AG04450 (cell line): ENCODE results near the gene UBD. TPM values are rescaled to one million over a fixed set of nuclear protein-coding genes. Genes with fewer than 3 reads are reported as not detected.

Experiments used
- CTCF ChIA-PET: fragments of 300-600, 350-600 bp; formaldehyde crosslinking; extraction: SDS; loops from one replicate; lab custom pipeline; 2022; ENCODE audit warnings: antibody characterized with exemption, inconsistent platforms; lab: Charles Lee
- POLR2A ChIA-PET: fragments of 350-600 bp; formaldehyde crosslinking; extraction: SDS; loops from one replicate; lab custom pipeline; 2021; ENCODE audit warnings: antibody characterized with exemption, inconsistent platforms; lab: Yijun Ruan, JAX
- DNase-seq: peaks from one replicate; pipeline ENCODE4 v3.0.0-alpha.2; 2011; ENCODE audit warnings: low read depth, low spot score
- H3K27ac ChIP-seq: one replicate; pipeline ENCODE4 v1.5.1; 2012; ENCODE audit warnings: low read depth, low read length, control low read depth
- H3K27me3 ChIP-seq: one replicate; pipeline ENCODE4 v1.6.0; 2012; ENCODE audit warnings: low read length; ENCODE audit not compliant: control insufficient read depth, insufficient read depth
- H3K4me3 ChIP-seq: 2 replicates; pipeline ENCODE4 v1.5.1; 2011; ENCODE audit warnings: mild to moderate bottlenecking, low read depth, low read length, control low read depth
- H3K9me3 ChIP-seq: 2 replicates; pipeline ENCODE4 v1.5.1; 2012; ENCODE audit warnings: low read length; ENCODE audit not compliant: control insufficient read depth, insufficient read depth
- polyA plus RNA-seq: library from polyadenylated mRNA; depleted of rRNA; stranded (reverse); fragments of >200 nt; gene quantifications from 2 replicates; pipeline ENCODE4 v1.2.3, GENCODE V29; 2011
- TF ChIP-seq, protein P1 (sequence below): IDR thresholded peaks from 2 replicates; pipeline ENCODE4 v1.5.1; 2011; ENCODE audit warnings: low read depth, low read length, control low read depth, inconsistent platforms

The UBD gene
- polyA plus RNA-seq, 1 experiment = not detected

GRCh38 chr6:29547573-29547972 is 12.0 kb downstream of the UBD start:
- H3K27ac ChIP-seq = no peak overlapping the region
- no peak overlapping the region for H3K4me3 ChIP-seq
- no peak for DNase-seq
- ChIA-PET POLR2A (no interaction called here), CTCF (no interaction called here)
- TF ChIP-seq, protein P1, sequence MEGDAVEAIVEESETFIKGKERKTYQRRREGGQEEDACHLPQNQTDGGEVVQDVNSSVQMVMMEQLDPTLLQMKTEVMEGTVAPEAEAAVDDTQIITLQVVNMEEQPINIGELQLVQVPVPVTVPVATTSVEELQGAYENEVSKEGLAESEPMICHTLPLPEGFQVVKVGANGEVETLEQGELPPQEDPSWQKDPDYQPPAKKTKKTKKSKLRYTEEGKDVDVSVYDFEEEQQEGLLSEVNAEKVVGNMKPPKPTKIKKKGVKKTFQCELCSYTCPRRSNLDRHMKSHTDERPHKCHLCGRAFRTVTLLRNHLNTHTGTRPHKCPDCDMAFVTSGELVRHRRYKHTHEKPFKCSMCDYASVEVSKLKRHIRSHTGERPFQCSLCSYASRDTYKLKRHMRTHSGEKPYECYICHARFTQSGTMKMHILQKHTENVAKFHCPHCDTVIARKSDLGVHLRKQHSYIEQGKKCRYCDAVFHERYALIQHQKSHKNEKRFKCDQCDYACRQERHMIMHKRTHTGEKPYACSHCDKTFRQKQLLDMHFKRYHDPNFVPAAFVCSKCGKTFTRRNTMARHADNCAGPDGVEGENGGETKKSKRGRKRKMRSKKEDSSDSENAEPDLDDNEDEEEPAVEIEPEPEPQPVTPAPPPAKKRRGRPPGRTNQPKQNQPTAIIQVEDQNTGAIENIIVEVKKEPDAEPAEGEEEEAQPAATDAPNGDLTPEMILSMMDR = no peak
- no peaks in the 10 kb centered on the region for H3K27me3 ChIP-seq
- no peaks in the 10 kb centered on the region for H3K9me3 ChIP-seq

GRCh38 chr6:29537714-29538403 is 21.7 kb downstream of the UBD start:
- Histone ChIP-seq H3K9me3 (no peaks in the 10 kb centered on the region), H3K27ac (no peak overlapping the region), H3K4me3 (no peak overlapping the region), H3K27me3 (no peaks in the 10 kb centered on the region)
- ChIA-PET POLR2A (no interaction called here), CTCF (no interaction called here)
- no peak for DNase-seq
- TF ChIP-seq, protein P1 = no peak

GRCh38 chr6:29532320-29532951 is 27.1 kb downstream of the UBD start:
- Histone ChIP-seq H3K27ac (no peak overlapping the region), H3K9me3 (no peaks in the 10 kb centered on the region; the same call in 1 of the 2 replicates), H3K4me3 (no peak overlapping the region), H3K27me3 (no peaks in the 10 kb centered on the region)
- ChIA-PET POLR2A (no interaction called here), CTCF (no interaction called here)
- TF ChIP-seq, protein P1 = no peak
- DNase-seq = no peak

GRCh38 chr6:29531668-29532067 is 27.9 kb downstream of the UBD start:
- ChIA-PET CTCF (no interaction called here), POLR2A (no interaction called here)
- H3K4me3 ChIP-seq = no peak overlapping the region
- TF ChIP-seq, protein P1 = no peak
- H3K27ac ChIP-seq = no peak overlapping the region
- no peak for DNase-seq
- no peaks in the 10 kb centered on the region; the same call in 1 of the 2 replicates for H3K9me3 ChIP-seq
- no peaks in the 10 kb centered on the region for H3K27me3 ChIP-seq

- no peak overlapping the region for H3K27ac ChIP-seq
- H3K9me3 ChIP-seq = no peaks in the 10 kb centered on the region; the same call in 1 of the 2 replicates
- POLR2A ChIA-PET = no interaction called here
- no peaks in the 10 kb centered on the region for H3K27me3 ChIP-seq
- TF ChIP-seq, protein P1 = no peak
- no peak overlapping the region for H3K4me3 ChIP-seq
- CTCF ChIA-PET = no interaction called here
- no peak for DNase-seq
These were observed 28.7 kb downstream of the UBD start for GRCh38 chr6:29530671-29531310.
